ENCODE data around the gene DCN. TPM values are rescaled to one million over a fixed set of nuclear protein-coding genes. Genes with fewer than 3 reads are reported as not detected.

The DCN gene
- total RNA-seq, 2 experiments from 2014 or later = not detected

- Mint-ChIP-seq H3K27me3 (peaks cover 1% of the 10 kb centered on the region), H3K4me1 (ENCODE audit: low read depth) (no peaks in the 10 kb centered on the region), H3K27ac (no peak overlapping the region), H3K36me3 (no peaks in the 10 kb centered on the region), H3K4me3 (no peak overlapping the region), H3K9me3 (no peaks in the 10 kb centered on the region)
- no peak for DNase-seq
- intact Hi-C loops (cut with micrococcal nuclease) = no loop called here
- POLR2A ChIA-PET = no interaction called here
- CTCF ChIA-PET = no interaction called here
Observed at GRCh38 chr12:91161009-91161408, 21.6 kb downstream of the DCN start.

DNA sequence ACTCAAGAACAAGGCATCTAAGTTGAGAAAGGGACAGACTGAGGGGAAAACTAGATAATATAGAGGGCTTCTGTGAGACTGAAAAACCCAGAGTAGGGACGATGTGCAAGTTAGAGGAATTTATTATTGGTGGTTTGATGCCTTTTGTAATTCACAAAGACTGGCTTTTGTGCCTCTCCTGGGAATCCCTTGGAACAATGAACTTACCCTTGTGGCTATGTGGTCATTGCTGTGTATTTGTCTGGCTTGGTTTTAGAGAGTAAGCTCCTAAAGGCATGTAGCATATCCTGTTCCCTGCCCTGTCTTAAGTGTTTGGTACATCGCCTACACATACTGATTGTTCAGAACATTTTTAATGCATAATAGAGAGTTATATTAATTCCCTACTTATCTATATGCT is 26.6 kb downstream of the DCN start:
- H3K4me3 Mint-ChIP-seq = no peak overlapping the region
- H3K27ac Mint-ChIP-seq = no peak overlapping the region
- ChIA-PET CTCF (no interaction called here), POLR2A (no interaction called here)
- H3K36me3 Mint-ChIP-seq = no peaks in the 10 kb centered on the region
- H3K27me3 Mint-ChIP-seq = no peaks in the 10 kb centered on the region
- intact Hi-C loops (cut with micrococcal nuclease) = no loop called here
- no peaks in the 10 kb centered on the region for H3K9me3 Mint-ChIP-seq
- no peak for DNase-seq
- H3K4me1 Mint-ChIP-seq (ENCODE audit: low read depth) = no peaks in the 10 kb centered on the region

DNA sequence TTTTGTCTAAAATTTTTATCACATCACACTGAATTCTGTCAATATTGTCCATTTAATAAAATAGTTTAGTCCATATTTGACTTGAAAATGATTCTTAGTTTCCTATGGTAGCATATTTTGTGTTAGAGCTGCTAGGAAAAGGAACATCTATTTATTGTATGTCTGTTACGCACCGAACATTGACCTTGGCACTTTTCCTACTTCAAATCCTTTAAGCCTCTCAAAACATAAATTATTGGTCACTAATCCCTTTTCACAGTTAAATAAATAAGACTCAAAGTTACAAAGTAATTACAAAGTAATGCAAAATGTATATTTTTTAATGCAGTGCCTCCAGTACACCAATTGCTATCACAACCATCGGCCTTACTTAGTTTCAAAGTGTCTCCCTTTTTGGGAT is 28.5 kb downstream of the DCN start:
- CTCF ChIA-PET = no interaction called here
- Mint-ChIP-seq H3K4me1 (ENCODE audit: low read depth) (no peaks in the 10 kb centered on the region), H3K27me3 (no peaks in the 10 kb centered on the region), H3K27ac (no peak overlapping the region), H3K9me3 (no peaks in the 10 kb centered on the region), H3K4me3 (no peak overlapping the region), H3K36me3 (no peaks in the 10 kb centered on the region)
- POLR2A ChIA-PET = no interaction called here
- intact Hi-C loops (cut with micrococcal nuclease) = no loop called here
- no peak for DNase-seq

DNA sequence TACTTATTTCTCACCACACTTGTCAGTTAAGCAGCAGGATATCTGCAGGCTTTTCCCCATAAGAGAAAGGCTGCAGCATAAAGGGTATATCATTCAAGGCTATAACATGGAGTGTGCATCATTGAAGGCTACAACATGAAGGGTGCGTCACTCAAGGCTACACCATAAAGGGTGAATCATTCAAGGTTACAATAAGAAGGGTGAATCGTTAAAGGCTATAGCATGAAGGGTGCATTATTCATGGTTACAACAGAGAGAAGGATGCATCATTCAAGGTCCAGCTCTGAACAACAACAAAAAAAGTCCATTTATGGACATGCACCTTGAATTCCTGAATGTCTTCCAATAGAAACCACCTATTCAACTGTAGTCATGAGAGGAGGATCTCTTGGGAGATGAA is 38.6 kb downstream of the DCN start:
- Mint-ChIP-seq H3K9me3 (no peaks in the 10 kb centered on the region), H3K27me3 (no peaks in the 10 kb centered on the region), H3K27ac (no peak overlapping the region), H3K36me3 (no peaks in the 10 kb centered on the region), H3K4me3 (no peak overlapping the region), H3K4me1 (ENCODE audit: low read depth) (no peaks in the 10 kb centered on the region)
- ChIA-PET CTCF (no interaction called here), POLR2A (no interaction called here)
- DNase-seq = no peak
- intact Hi-C loops (cut with micrococcal nuclease) = no loop called here

- POLR2A ChIA-PET = no interaction called here
- CTCF ChIA-PET = no interaction called here
- Mint-ChIP-seq H3K36me3 (no peaks in the 10 kb centered on the region), H3K27me3 (no peaks in the 10 kb centered on the region), H3K27ac (no peak overlapping the region), H3K4me3 (no peak overlapping the region), H3K9me3 (no peaks in the 10 kb centered on the region), H3K4me1 (ENCODE audit: low read depth) (no peaks in the 10 kb centered on the region)
- no peak for DNase-seq
- intact Hi-C loops (cut with micrococcal nuclease) = no loop called here
Observed at GRCh38 chr12:91143206-91143605, 39.4 kb downstream of the DCN start.

DNA sequence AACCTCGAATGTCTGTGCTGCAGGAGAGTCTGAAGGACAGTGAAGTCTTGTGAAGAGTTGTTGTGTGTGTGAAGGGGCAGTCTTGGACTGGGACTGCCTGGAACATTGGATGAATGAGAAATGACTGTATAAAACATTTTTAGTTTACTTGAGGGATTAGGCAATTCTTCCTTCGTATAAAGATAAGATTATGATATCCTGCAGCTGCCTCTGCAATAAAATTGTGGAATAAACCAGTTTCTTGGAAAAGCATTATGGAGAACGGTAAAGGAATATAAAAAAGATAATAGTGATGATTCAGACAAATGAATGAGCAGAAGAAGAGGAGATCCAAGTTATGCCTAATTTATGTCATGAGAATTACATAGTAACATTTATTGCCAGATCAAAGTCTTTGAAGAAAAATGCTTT is 40.4 kb downstream of the DCN start:
- H3K27me3 Mint-ChIP-seq = no peaks in the 10 kb centered on the region
- DNase-seq = no peak
- H3K4me1 Mint-ChIP-seq (ENCODE audit: low read depth) = no peaks in the 10 kb centered on the region
- H3K36me3 Mint-ChIP-seq = no peaks in the 10 kb centered on the region
- no peak overlapping the region for H3K4me3 Mint-ChIP-seq
- POLR2A ChIA-PET = no interaction called here
- CTCF ChIA-PET = no interaction called here
- intact Hi-C loops (cut with micrococcal nuclease) = no loop called here
- H3K27ac Mint-ChIP-seq = no peak overlapping the region
- H3K9me3 Mint-ChIP-seq = no peaks in the 10 kb centered on the region

GRCh38 chr12:91140026-91140931 is 42.3 kb downstream of the DCN start:
- H3K4me1 Mint-ChIP-seq (ENCODE audit: low read depth) = no peaks in the 10 kb centered on the region
- DNase-seq = no peak
- intact Hi-C loops (cut with micrococcal nuclease) = no loop called here
- no peak overlapping the region for H3K4me3 Mint-ChIP-seq
- H3K36me3 Mint-ChIP-seq = no peaks in the 10 kb centered on the region
- ChIA-PET POLR2A (interaction anchor here (0.6 kb wide), 1 partner anchor 167 kb away, joined by 3 read pairs; no protein-coding TSS in a partner anchor), CTCF (no interaction called here)
- peaks cover under 1% of the 10 kb centered on the region for H3K9me3 Mint-ChIP-seq
- H3K27ac Mint-ChIP-seq = no peak overlapping the region
- no peaks in the 10 kb centered on the region for H3K27me3 Mint-ChIP-seq

DNA sequence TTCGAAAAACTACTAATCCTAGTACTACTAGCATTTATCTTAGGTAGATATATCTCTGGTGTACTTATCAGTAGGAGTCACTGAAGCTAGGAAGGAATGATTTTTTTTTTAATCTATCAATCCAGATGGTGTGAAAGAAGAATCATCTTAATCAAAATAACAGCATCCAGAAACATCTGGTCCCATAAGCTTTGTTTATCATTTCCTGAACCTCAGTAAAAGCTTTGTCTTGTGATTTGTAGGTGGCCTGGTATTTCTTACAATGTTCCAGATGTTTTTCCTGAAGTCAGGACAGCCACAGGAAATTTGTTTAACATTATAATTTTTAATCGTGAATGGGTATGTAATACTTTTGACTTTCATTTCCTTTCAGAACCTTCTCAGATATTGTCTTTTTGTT is 43.3 kb downstream of the DCN start:
- no peaks in the 10 kb centered on the region for H3K27me3 Mint-ChIP-seq
- H3K9me3 Mint-ChIP-seq = peaks cover 2% of the 10 kb centered on the region
- H3K4me1 Mint-ChIP-seq (ENCODE audit: low read depth) = no peaks in the 10 kb centered on the region
- CTCF ChIA-PET = no interaction called here
- DNase-seq = no peak
- intact Hi-C loops (cut with micrococcal nuclease) = no loop called here
- H3K27ac Mint-ChIP-seq = no peak overlapping the region
- H3K36me3 Mint-ChIP-seq = no peaks in the 10 kb centered on the region
- H3K4me3 Mint-ChIP-seq = no peak overlapping the region
- POLR2A ChIA-PET = no interaction called here

- Mint-ChIP-seq H3K4me1 (ENCODE audit: low read depth) (no peaks in the 10 kb centered on the region), H3K9me3 (peaks cover 2% of the 10 kb centered on the region), H3K4me3 (no peak overlapping the region), H3K36me3 (no peaks in the 10 kb centered on the region), H3K27me3 (no peaks in the 10 kb centered on the region), H3K27ac (no peak overlapping the region)
- intact Hi-C loops (cut with micrococcal nuclease) = no loop called here
- CTCF ChIA-PET = no interaction called here
- POLR2A ChIA-PET = no interaction called here
- no peak for DNase-seq
Observed at GRCh38 chr12:91138337-91138920, 44.2 kb downstream of the DCN start.

GRCh38 chr12:91133871-91134270 is 48.7 kb downstream of the DCN start:
- Mint-ChIP-seq H3K4me3 (no peak overlapping the region), H3K27me3 (no peaks in the 10 kb centered on the region), H3K27ac (no peak overlapping the region), H3K4me1 (ENCODE audit: low read depth) (no peaks in the 10 kb centered on the region), H3K9me3 (peaks cover 2% of the 10 kb centered on the region), H3K36me3 (no peaks in the 10 kb centered on the region)
- intact Hi-C loops (cut with micrococcal nuclease) = no loop called here
- CTCF ChIA-PET = no interaction called here
- no peak for DNase-seq
- POLR2A ChIA-PET = no interaction called here

- ChIA-PET POLR2A (no interaction called here), CTCF (no interaction called here)
- no peaks in the 10 kb centered on the region for H3K4me1 Mint-ChIP-seq (ENCODE audit: low read depth)
- H3K36me3 Mint-ChIP-seq = no peaks in the 10 kb centered on the region
- DNase-seq = no peak
- H3K4me3 Mint-ChIP-seq = no peak overlapping the region
- no peaks in the 10 kb centered on the region for H3K9me3 Mint-ChIP-seq
- no peaks in the 10 kb centered on the region for H3K27me3 Mint-ChIP-seq
- intact Hi-C loops (cut with micrococcal nuclease) = no loop called here
- no peak overlapping the region for H3K27ac Mint-ChIP-seq
Observed at GRCh38 chr12:91129662-91130362, 52.8 kb downstream of the DCN start.

DNA sequence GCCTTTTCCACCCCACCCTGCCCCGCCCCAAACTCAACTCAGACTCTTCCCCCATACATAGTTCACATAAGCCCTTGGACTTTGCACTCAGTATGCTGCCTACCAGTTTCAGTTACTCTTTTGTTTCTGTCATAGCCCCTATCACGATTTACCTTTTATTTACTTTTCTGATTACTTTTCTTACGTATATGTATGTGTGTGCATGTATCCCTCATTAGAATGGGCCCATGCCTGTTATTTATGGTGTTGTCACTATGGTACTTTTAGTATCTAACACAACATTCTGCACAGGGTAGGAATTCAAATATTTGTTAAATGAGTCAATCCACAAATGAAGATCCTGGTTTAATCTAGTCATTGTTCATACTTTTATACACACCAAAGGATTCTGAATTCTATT is 54.9 kb downstream of the DCN start:
- DNase-seq = no peak
- Mint-ChIP-seq H3K27me3 (no peaks in the 10 kb centered on the region), H3K27ac (no peak overlapping the region), H3K4me3 (no peak overlapping the region), H3K4me1 (ENCODE audit: low read depth) (no peaks in the 10 kb centered on the region), H3K9me3 (no peaks in the 10 kb centered on the region), H3K36me3 (no peaks in the 10 kb centered on the region)
- ChIA-PET POLR2A (no interaction called here), CTCF (no interaction called here)
- intact Hi-C loops (cut with micrococcal nuclease) = no loop called here

GRCh38 chr12:91127306-91127705 is 55.3 kb downstream of the DCN start:
- ChIA-PET POLR2A (no interaction called here), CTCF (no interaction called here)
- intact Hi-C loops (cut with micrococcal nuclease) = no loop called here
- Mint-ChIP-seq H3K27me3 (no peaks in the 10 kb centered on the region), H3K4me3 (no peak overlapping the region), H3K27ac (no peak overlapping the region), H3K4me1 (ENCODE audit: low read depth) (no peaks in the 10 kb centered on the region), H3K36me3 (no peaks in the 10 kb centered on the region), H3K9me3 (no peaks in the 10 kb centered on the region)
- no peak for DNase-seq
